Adipose tissue (tissue), 3 donors: ENCODE results near the gene RFX4. TPM values are rescaled to one million over a fixed set of nuclear protein-coding genes. Genes with fewer than 3 reads are reported as not detected.

Experiments
- H3K27ac ChIP-seq: one replicate; pipeline ENCODE4 v1.5.1; 2013; ENCODE audit warnings: low read depth, low read length
- WGBS, 3 donors: extraction: QIAGEN DNeasy Blood & Tissue Kit; methylation state at CpG; one replicate each; pipeline ENCODE4 v1.1.7; 2013; 5-methylcytosine and 5-hydroxymethylcytosine counted together
- polyA plus RNA-seq, 3 donors: library from polyadenylated mRNA; stranded (reverse); fragments of 200-250 nt; gene quantifications; one replicate each; pipeline ENCODE4 v1.2.3, GENCODE V29; 2013
- donor health status: healthy with polysubstance abuse.
- donor health status: Bipolar disorder and iron deficiency.
- donor health status: healthy.

RFX4 gene
- polyA plus RNA-seq, 3 donors = 0.13 to 0.14 TPM; not detected in 1

DNA sequence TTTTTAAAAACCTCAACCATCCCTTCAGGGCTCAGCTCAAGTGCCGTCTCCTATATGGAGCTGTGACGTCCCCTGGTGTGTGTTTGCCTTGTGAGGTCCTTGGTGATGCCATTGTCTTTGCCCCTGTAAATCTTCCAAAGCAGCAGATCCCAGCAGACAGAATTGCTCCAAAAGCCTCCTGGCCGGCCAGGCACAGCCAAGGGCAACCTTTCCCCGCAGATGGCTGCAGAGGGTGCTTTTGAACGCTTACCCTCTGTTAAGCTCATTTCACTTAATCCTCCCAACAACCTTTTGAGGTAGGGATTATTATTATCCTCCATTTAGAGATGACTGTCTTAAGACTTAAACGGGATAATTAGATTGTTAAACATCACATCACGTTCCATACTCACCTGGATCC, 51.4 kb downstream of the RFX4 start:
- no peak overlapping the region for H3K27ac ChIP-seq
- WGBS, 3 donors = 73 to 82% (median 80%) methylated on average over 7 of the region's 7 CpGs

GRCh38 chr12:106643000-106643399, 60.2 kb downstream of the RFX4 start:
- 65 to 77% (median 68%) methylated on average over 5 of the region's 5 CpGs for WGBS, 3 donors
- H3K27ac ChIP-seq = no peak overlapping the region

DNA sequence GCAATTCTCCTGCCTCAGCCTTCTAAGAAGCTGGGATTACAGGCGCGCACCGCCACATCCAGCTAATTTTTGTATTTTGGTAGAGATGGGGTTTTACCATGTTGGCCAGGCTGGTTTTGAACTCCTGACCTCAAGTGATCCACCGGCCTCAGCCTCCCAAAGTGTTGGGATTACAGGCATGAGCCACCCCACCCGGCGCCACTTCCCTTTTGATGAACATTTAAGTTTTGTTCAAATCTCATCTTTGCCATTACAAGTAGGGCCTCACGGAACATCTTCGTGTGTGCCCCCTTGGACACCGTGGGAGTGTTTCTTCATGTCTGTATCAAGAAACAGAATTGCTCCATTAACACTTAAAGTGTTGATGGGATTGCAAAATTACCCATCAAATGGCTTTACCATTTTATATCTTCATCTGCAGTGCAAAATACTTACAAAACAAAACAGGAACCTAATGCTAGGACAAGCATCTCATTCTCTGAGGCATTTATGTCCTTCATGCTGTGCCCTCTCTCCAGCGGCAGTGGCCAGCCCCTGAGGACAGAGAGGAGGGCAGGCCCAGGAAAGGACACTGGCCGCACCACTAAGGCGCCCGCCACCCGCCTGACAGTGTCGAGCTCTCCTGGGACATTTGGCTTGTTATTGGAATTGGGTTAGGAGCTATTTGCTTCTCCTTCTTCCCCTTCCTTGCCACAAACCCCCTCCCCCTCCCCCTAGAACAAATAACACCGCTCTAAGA, 61.7 kb downstream of the RFX4 start:
- 71 to 86% (median 74%) methylated on average over 16 of the region's 16 CpGs for WGBS, 3 donors
- H3K27ac ChIP-seq = no peak overlapping the region

DNA sequence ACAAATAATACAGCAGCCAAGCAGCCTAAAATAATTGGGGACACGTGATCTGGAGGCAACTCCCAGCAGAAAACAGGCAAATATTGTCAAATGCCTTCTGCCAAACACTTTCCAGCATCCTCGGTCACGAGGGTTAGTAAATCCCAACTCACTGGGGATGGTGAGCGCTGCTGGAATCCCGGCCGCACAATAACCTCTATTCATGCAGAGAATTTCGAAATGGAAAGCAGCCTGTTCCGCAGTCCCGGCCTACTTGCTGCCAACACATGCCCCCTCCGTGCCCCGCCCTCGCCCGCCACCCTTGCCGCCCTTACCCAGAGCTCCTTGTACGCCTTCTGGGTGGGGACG, 62.2 kb downstream of the RFX4 start:
- H3K27ac ChIP-seq = no peak overlapping the region
- 34 to 72% (median 61%) methylated on average over 16 of the region's 16 CpGs for WGBS, 3 donors

DNA sequence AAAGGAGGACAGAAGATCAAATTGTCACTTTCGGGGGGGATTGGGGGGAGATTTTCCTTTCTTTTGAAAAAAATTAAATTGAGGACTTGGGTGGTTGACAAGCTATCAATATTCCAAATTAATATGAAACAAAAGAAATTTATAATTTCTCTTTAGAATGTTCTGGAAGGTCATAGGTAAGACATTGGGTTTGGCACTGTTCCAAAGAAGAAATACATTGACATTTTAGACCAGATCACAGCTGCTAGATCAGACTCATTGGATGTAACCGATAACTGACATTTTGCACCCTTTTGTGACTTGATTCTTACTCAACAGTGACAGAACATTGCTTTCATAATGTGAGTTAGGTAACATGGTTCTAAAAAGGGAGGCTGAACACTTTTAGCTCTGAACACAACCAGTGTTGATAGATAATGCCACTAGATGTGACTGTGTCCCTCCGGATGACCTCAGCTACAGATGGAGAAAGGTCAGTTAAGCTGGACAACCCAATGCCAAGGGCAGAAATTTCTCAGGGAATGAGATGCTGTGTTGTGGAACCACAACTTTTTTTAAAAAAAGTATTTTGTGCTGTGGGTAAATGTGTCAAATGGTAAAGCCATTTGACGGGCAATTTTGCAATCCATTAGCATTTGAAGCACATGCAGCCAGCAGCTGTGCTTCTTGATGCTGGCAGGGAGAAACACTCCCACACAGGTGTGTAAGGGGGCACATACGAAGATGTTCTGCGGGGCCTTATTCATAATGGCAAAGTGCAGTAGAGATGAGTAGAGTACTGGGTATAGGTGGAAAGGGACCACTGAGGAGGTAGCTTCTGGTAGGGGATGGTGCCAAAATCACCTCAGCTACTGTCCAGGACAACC, 62.9 kb downstream of the RFX4 start:
- no peak overlapping the region for H3K27ac ChIP-seq

GRCh38 chr12:106646472-106646871, 63.7 kb downstream of the RFX4 start:
- WGBS, 3 donors = 75 to 79% (median 76%) methylated on average over 2 of the region's 2 CpGs
- H3K27ac ChIP-seq = no peak overlapping the region

More for the DNA sequence above, 62.9 kb downstream of the RFX4 start:
- WGBS, 3 donors = 73 to 86% (median 85%) methylated on average over 6 of the region's 6 CpGs

DNA sequence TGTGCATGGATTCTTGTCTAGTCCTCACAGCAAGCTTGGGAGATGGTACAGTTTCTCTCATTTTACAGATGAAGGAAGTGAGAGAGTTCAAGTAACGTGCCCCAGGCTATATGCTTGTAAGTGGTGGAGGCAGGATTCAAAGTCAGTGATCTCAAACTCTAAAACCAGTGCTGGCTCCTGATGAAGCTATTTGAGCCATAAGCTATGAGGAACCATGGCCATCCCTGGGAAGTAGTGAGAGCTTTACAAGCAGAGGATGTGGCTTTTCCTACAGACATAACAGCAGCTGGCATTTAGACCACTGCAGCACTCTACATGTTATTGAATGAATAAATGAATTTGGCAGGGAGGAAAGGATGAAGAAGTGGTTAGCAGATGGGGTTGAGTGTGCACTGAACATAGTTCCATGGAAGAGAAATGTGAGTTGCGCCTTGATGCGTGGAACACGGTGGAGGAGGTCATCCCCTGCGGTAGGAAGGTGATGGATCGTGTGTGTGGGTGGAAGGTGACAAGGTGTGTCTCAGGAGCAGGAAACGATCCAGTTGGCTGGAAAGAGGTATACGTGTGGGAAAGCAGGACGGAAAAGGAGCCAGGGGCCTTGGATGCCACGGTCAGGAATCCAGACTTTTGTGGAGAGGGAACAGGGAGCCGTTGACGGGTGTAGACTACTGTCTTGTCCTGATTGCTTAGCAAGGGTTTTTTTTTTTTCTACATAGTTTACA, 65.2 kb downstream of the RFX4 start:
- H3K27ac ChIP-seq = no peak overlapping the region
- 77 to 85% (median 78%) methylated on average over 12 of the region's 12 CpGs for WGBS, 3 donors

- no peak overlapping the region for H3K27ac ChIP-seq
- WGBS, 3 donors = 79 to 91% (median 91%) methylated on average over 2 of the region's 2 CpGs
These were observed 65.9 kb downstream of the RFX4 start for GRCh38 chr12:106648736-106649135.

- no peak overlapping the region for H3K27ac ChIP-seq
- 82 to 93% (median 85%) methylated on average over 2 of the region's 2 CpGs for WGBS, 3 donors
These were observed 68.7 kb downstream of the RFX4 start for GRCh38 chr12:106651552-106651951.

DNA sequence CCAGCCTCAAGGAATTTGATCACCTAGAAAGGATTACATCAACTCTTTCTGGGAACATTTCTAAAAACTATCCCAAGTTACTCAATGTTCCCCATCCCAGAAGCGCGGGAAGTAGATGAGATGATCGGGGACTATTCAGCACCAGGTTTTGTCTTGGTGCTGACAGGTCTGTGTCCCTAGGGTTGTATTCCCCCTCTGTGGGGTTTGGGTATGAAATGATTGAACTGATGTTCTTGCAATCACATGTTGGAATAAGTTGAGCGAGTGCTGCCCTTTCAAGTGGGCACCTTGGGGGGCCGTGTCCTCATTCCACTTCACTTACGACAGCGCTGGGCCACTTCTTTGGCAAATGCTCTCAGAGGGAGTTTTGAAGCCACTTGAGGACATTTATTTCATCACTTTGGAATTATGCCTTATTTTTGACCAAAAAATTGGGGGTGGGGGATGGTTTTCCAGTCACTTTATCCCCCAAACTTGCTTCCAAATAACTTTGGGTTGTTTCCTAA, 69.8 kb downstream of the RFX4 start:
- WGBS, 3 donors = 81 to 91% (median 86%) methylated on average over 7 of the region's 7 CpGs

GRCh38 chr12:106655577-106655976, 72.8 kb downstream of the RFX4 start:
- H3K27ac ChIP-seq = no peak overlapping the region
- 65 to 85% (median 79%) methylated on average over 3 of the region's 3 CpGs for WGBS, 3 donors

More for the DNA sequence above, 69.8 kb downstream of the RFX4 start:
- H3K27ac ChIP-seq = no peak overlapping the region

- H3K27ac ChIP-seq = no peak overlapping the region
- WGBS, 3 donors = 46 to 67% (median 49%) methylated on average over 3 of the region's 3 CpGs
These were observed 74.7 kb downstream of the RFX4 start for GRCh38 chr12:106657488-106657887.

- 60 to 91% (median 90%) methylated on average over 2 of the region's 2 CpGs for WGBS, 3 donors
- H3K27ac ChIP-seq = no peak overlapping the region
These were observed 80.6 kb downstream of the RFX4 start for GRCh38 chr12:106663385-106663784.

DNA sequence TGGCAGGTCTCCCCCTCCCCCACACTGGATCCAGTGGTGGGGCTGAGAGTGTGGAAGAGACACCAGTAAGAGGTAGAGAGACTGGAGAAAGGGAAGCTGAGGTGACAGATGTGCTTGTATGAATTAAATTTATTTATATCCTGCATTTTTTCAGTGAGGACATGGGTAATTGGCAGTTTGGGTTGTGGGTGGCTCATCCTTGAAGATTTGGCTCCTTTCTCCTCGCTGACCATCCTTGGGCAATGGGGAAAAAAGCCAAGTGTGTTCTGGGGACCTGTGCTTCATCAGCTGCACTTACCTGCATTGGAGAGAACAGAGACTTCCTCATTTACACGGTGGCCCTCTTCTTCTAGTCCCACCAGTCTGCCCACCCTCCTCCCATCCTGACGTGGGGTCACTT, 86.4 kb downstream of the RFX4 start:
- H3K27ac ChIP-seq = no peak overlapping the region
- WGBS, 3 donors = 53 to 68% (median 62%) methylated on average over 3 of the region's 3 CpGs

- 68 to 84% (median 84%) methylated on average over 3 of the region's 3 CpGs for WGBS, 3 donors
- H3K27ac ChIP-seq = no peak overlapping the region
These were observed 87.3 kb downstream of the RFX4 start for GRCh38 chr12:106670131-106670530.

- H3K27ac ChIP-seq = no peak overlapping the region
- 70 to 77% (median 77%) methylated on average over 6 of the region's 6 CpGs for WGBS, 3 donors
These were observed 89.0 kb downstream of the RFX4 start for GRCh38 chr12:106671840-106672239.

GRCh38 chr12:106672314-106673025, 89.7 kb downstream of the RFX4 start:
- WGBS, 3 donors = 37 to 42% (median 37%) methylated on average over 8 of the region's 8 CpGs
- H3K27ac ChIP-seq = no peak overlapping the region

DNA sequence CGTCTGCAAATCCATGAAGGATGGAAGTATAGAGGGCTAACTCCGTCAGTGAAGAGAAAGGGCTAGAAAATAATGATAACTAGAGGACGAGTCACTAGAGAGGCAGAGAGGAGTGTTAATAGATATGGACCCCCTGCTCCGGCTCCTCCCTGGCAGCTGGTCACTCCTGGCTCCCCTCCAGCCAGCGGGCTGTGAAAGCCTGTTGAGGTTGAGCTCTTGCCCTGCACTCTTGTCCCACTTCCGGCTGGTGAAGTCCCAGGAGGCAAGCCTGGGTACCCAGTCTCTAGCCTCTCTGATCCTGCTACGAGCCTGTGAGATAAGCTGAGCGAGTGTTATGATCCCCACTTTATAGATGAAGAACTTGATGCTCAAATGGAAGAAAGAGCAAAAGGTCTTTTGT, 90.3 kb downstream of the RFX4 start:
- H3K27ac ChIP-seq = no peak overlapping the region
- 46 to 52% (median 46%) methylated on average over 8 of the region's 8 CpGs for WGBS, 3 donors
